ENCODE data around the gene UBE2E2. TPM values are rescaled to one million over a fixed set of nuclear protein-coding genes. Genes with fewer than 3 reads are reported as not detected.

The UBE2E2 gene
- total and polyA plus RNA-seq, 2 experiments from 2014 or later: 29.0 to 75.4 TPM

DNA sequence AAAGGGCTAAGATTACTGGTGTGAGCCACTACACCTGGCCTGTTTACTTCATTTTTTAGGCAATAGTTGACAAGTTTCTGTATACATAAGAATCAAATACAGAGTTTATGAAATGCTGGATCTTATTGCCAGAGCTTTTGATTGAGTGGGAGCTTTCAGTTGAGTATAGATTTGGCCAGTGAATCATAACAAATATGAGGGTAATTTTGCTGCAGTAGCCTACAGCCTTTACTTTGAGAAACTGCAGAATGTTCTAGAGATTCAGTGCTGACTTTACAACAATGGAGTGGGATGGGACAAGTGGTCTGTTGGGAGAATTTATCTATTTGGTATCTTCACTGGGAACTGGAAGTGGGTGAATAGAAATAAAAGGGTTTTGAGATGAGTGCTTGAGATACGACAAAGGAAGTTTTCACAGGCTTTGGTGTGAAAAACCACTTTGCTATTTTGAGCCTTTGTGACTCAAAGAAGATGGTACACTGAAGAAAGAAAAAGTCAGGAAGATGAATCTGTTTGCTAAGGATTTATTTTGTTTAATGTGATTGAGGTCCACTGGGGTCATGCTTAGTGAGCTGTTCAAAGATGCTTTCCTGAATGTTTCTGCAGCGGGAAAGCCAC is 227.8 kb downstream of the UBE2E2 start:
- in situ Hi-C loops (cut with MboI): no loop called here
- TF ChIP-seq EZH2 (IDR thresholded peaks at IDR 0.05; ENCODE audit: insufficient read depth, poor library complexity, severe bottlenecking): no peak
- TF ChIP-seq EZH2phosphoT487 (IDR thresholded peaks at IDR 0.05; ENCODE audit: insufficient read depth, low read depth): no peak
- Histone ChIP-seq H2AFZ (no peak overlapping the region), H3K27me3 (replicated peaks; ENCODE audit: insufficient read depth) (no peaks in the 10 kb centered on the region), H3K27ac (no peak overlapping the region), H4K20me1 (ENCODE audit: insufficient read depth) (0 out of 2 replicates have a peak, but pooled peaks cover 13% of the 10 kb centered on the region), H3K36me3 (ENCODE audit: low read depth) (no peaks in the 10 kb centered on the region), H3K4me2 (ENCODE audit: unreplicated experiment) (no peak overlapping the region), H3F3A (ENCODE audit: insufficient read depth) (peaks cover 4% of the 10 kb centered on the region; the same call in 1 of the 2 replicates), H3K4me1 (ENCODE audit: insufficient read depth) (peaks cover 11% of the 10 kb centered on the region), H3K79me2 (ENCODE audit: insufficient read depth) (peaks cover 13% of the 10 kb centered on the region; the same call in 1 of the 2 replicates), H3K4me3 (no peak overlapping the region), H3K9me2 (ENCODE audit: insufficient read depth) (no peaks in the 10 kb centered on the region), H3K9me3 (ENCODE audit: low read depth) (no peaks in the 10 kb centered on the region), H3K9ac (no peak overlapping the region)
- peak; percentile 6 for DNase-seq
- 82 to 84% methylated on average over 2 of the region's 2 CpGs for WGBS, 2 experiments (ENCODE audit: low coverage in 1 of 2, low lambda C conversion rate in 2 of 2, missing lambda C conversion rate in 2 of 2)

DNA sequence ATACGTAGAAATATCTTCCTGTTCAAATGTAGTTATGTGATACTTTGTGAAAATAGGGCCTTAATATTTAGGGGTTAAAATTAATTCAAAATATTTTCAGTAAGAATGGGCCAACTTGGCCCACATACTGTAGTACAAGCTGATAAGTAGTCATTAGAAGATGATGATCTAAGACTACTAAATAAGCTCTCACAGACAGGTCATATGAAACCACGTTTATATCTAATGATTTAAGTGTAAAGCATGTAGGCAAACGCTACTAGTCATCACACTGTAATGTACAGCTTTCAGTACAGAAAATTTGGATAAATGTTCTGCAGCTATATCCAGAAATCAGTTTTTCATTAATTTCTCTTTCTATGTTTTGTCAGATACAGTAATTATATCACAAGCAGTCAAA is 228.6 kb downstream of the UBE2E2 start:
- peaks cover 4% of the 10 kb centered on the region; the same call in 1 of the 2 replicates for H3F3A ChIP-seq (ENCODE audit: insufficient read depth)
- no peak overlapping the region for H3K9ac ChIP-seq
- H2AFZ ChIP-seq: no peak overlapping the region
- peaks cover 11% of the 10 kb centered on the region for H3K4me1 ChIP-seq (ENCODE audit: insufficient read depth)
- in situ Hi-C loops (cut with MboI): no loop called here
- no peaks in the 10 kb centered on the region for H3K27me3 ChIP-seq (replicated peaks; ENCODE audit: insufficient read depth)
- 55 to 58% methylated on average over 3 of the region's 3 CpGs for whole genome bisulfite sequencing, 2 experiments (ENCODE audit: low coverage in 1 of 2, low lambda C conversion rate in 2 of 2, missing lambda C conversion rate in 2 of 2)
- 0 out of 2 replicates have a peak, but pooled peaks cover 13% of the 10 kb centered on the region for H4K20me1 ChIP-seq (ENCODE audit: insufficient read depth)
- no peaks in the 10 kb centered on the region for H3K9me2 ChIP-seq (ENCODE audit: insufficient read depth)
- TF ChIP-seq EZH2 (IDR thresholded peaks at IDR 0.05; ENCODE audit: insufficient read depth, poor library complexity, severe bottlenecking) (no peak), EZH2phosphoT487 (IDR thresholded peaks at IDR 0.05; ENCODE audit: insufficient read depth, low read depth) (no peak)
- DNase-seq: peak; percentile 5
- no peak overlapping the region for H3K4me2 ChIP-seq (ENCODE audit: unreplicated experiment)
- no peaks in the 10 kb centered on the region for H3K36me3 ChIP-seq (ENCODE audit: low read depth)
- H3K4me3 ChIP-seq: no peak overlapping the region
- H3K27ac ChIP-seq: no peak overlapping the region
- H3K9me3 ChIP-seq (ENCODE audit: low read depth): no peaks in the 10 kb centered on the region
- H3K79me2 ChIP-seq (ENCODE audit: insufficient read depth): peaks cover 13% of the 10 kb centered on the region; the same call in 1 of the 2 replicates

DNA sequence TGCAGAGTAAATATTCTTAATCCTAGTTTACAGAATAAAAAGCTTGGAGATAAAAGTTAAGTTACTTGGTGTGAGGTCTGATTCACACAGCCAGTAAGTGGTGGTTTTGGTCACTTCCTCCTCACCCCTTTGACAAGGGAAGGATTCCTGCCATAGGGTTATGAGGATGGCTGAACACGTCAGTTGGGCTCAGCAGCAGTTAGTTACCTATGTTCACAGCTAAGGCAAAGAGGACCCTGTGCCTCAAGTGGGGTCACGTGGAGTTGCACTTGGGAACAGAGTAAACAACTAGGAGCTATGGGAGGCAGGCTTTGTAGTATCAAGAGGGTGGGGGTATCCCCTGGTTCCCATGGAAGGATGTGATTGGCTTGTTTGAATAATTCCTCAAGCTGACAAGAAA is 232.2 kb downstream of the UBE2E2 start:
- H3K27me3 ChIP-seq (replicated peaks; ENCODE audit: insufficient read depth): no peaks in the 10 kb centered on the region
- no peak overlapping the region for H2AFZ ChIP-seq
- H3K4me2 ChIP-seq (ENCODE audit: unreplicated experiment): no peak overlapping the region
- peaks cover 15% of the 10 kb centered on the region for H3K79me2 ChIP-seq (ENCODE audit: insufficient read depth)
- H4K20me1 ChIP-seq (ENCODE audit: insufficient read depth): 0 out of 2 replicates have a peak, but pooled peaks cover 13% of the 10 kb centered on the region
- peaks cover 11% of the 10 kb centered on the region for H3K4me1 ChIP-seq (ENCODE audit: insufficient read depth)
- no peak overlapping the region for H3K27ac ChIP-seq
- H3F3A ChIP-seq (ENCODE audit: insufficient read depth): peaks cover 4% of the 10 kb centered on the region; the same call in 1 of the 2 replicates
- H3K4me3 ChIP-seq: no peak overlapping the region
- no peaks in the 10 kb centered on the region for H3K9me3 ChIP-seq (ENCODE audit: low read depth)
- no peaks in the 10 kb centered on the region for H3K36me3 ChIP-seq (ENCODE audit: low read depth)
- no peak for TF ChIP-seq EZH2 (IDR thresholded peaks at IDR 0.05; ENCODE audit: insufficient read depth, poor library complexity, severe bottlenecking)
- no peak for TF ChIP-seq EZH2phosphoT487 (IDR thresholded peaks at IDR 0.05; ENCODE audit: insufficient read depth, low read depth)
- H3K9ac ChIP-seq: no peak overlapping the region
- in situ Hi-C loops (cut with MboI): no loop called here
- WGBS, 2 experiments (ENCODE audit: low coverage in 1 of 2, low lambda C conversion rate in 2 of 2, missing lambda C conversion rate in 2 of 2): 96 to 100% methylated on average over 2 of the region's 2 CpGs
- no peaks in the 10 kb centered on the region for H3K9me2 ChIP-seq (ENCODE audit: insufficient read depth)
- DNase-seq: no peak

DNA sequence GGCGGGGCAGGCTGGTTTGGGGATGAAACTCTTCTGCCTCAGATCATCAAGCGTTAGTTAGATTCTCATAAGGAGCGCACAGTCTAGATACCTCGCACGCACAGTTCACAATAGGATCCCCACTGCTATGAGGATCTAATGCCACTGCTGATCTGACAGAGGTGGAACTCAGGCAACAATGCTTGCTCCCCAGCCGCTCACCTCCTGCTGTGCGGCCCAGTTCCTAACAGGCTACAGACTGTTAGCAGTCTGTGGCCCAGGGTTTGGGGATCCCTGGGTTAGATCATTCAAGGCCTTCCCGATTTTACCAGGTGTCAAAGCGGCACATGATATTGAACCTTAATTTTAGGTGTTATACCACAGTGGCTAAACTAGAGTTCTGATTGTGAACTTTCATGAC is 232.8 kb downstream of the UBE2E2 start:
- DNase-seq: no peak
- peaks cover 10% of the 10 kb centered on the region for H3K4me1 ChIP-seq (ENCODE audit: insufficient read depth)
- 98 to 100% methylated on average over 9 of the region's 9 CpGs for WGBS, 2 experiments (ENCODE audit: low coverage in 1 of 2, low lambda C conversion rate in 2 of 2, missing lambda C conversion rate in 2 of 2)
- no peaks in the 10 kb centered on the region for H3K9me3 ChIP-seq (ENCODE audit: low read depth)
- no peak overlapping the region for H3K4me3 ChIP-seq
- no peak overlapping the region for H3K4me2 ChIP-seq (ENCODE audit: unreplicated experiment)
- H4K20me1 ChIP-seq (ENCODE audit: insufficient read depth): 0 out of 2 replicates have a peak, but pooled peaks cover 13% of the 10 kb centered on the region
- H2AFZ ChIP-seq: no peak overlapping the region
- H3F3A ChIP-seq (ENCODE audit: insufficient read depth): peaks cover 3% of the 10 kb centered on the region; the same call in 1 of the 2 replicates
- H3K27ac ChIP-seq: no peak overlapping the region
- TF ChIP-seq EZH2 (IDR thresholded peaks at IDR 0.05; ENCODE audit: insufficient read depth, poor library complexity, severe bottlenecking) (no peak), EZH2phosphoT487 (IDR thresholded peaks at IDR 0.05; ENCODE audit: insufficient read depth, low read depth) (no peak)
- no peaks in the 10 kb centered on the region for H3K27me3 ChIP-seq (replicated peaks; ENCODE audit: insufficient read depth)
- no peaks in the 10 kb centered on the region for H3K36me3 ChIP-seq (ENCODE audit: low read depth)
- in situ Hi-C loops (cut with MboI): no loop called here
- H3K79me2 ChIP-seq (ENCODE audit: insufficient read depth): peaks cover 21% of the 10 kb centered on the region
- no peaks in the 10 kb centered on the region for H3K9me2 ChIP-seq (ENCODE audit: insufficient read depth)
- no peak overlapping the region for H3K9ac ChIP-seq
